AG04449 (cell line): ENCODE measurements around the gene ARL15.
A peak's percentile ranks its signal among the peaks of the same experiment; 100 is the strongest.

ENCODE experiments used
- CTCF ChIA-PET: fragments of 350-600 bp; formaldehyde crosslinking; extraction: SDS; loops from one replicate; lab custom pipeline; 2021; ENCODE audit warnings: antibody characterized with exemption; lab: Yijun Ruan, JAX
- POLR2A ChIA-PET: fragments of 400-600, 350-600 bp; formaldehyde crosslinking; extraction: SDS; loops from one replicate; lab custom pipeline; 2020; ENCODE audit warnings: antibody characterized with exemption, inconsistent platforms; lab: Yijun Ruan, JAX
- DNase-seq: peaks from one replicate; pipeline ENCODE4 v3.0.0-alpha.2; 2010; ENCODE audit warnings: low read depth, low spot score
- H3K4me3 ChIP-seq: 2 replicates; pipeline ENCODE4 v1.5.1; 2011; ENCODE audit warnings: low read depth, mild to moderate bottlenecking, control low read depth, low read length
- CTCF ChIP-seq: IDR thresholded peaks from one replicate; pipeline ENCODE4 v1.5.1; 2011; ENCODE audit warnings: mild to moderate bottlenecking, moderate library complexity, low read length, control low read depth, inconsistent platforms; ENCODE audit not compliant: insufficient read depth; ENCODE audit errors: missing control alignments

The ARL15 gene

GRCh38 chr5:54040018-54040417, 270.4 kb downstream of the ARL15 start:
- ChIA-PET CTCF (no interaction called here), POLR2A (no interaction called here)
- no peak overlapping the region for H3K4me3 ChIP-seq
- no peak for DNase-seq
- no peak for TF ChIP-seq CTCF

GRCh38 chr5:54037205-54037604, 273.2 kb downstream of the ARL15 start:
- no peak overlapping the region for H3K4me3 ChIP-seq
- TF ChIP-seq CTCF = no peak
- ChIA-PET POLR2A (no interaction called here), CTCF (no interaction called here)
- no peak for DNase-seq

- TF ChIP-seq CTCF = no peak
- DNase-seq = no peak
- POLR2A ChIA-PET = no interaction called here
- CTCF ChIA-PET = no interaction called here
- no peak overlapping the region for H3K4me3 ChIP-seq
These were observed 279.4 kb downstream of the ARL15 start for GRCh38 chr5:54030981-54031380.

- DNase-seq = peak; percentile 40
- CTCF ChIA-PET = no interaction called here
- H3K4me3 ChIP-seq = no peak overlapping the region
- TF ChIP-seq CTCF = no peak
- POLR2A ChIA-PET = no interaction called here
These were observed 285.9 kb downstream of the ARL15 start for GRCh38 chr5:54024466-54024865.

GRCh38 chr5:54022223-54022622, 288.1 kb downstream of the ARL15 start:
- TF ChIP-seq CTCF = no peak
- CTCF ChIA-PET = no interaction called here
- H3K4me3 ChIP-seq = no peak overlapping the region
- DNase-seq = no peak
- POLR2A ChIA-PET = no interaction called here

GRCh38 chr5:54021431-54022164, 288.8 kb downstream of the ARL15 start:
- H3K4me3 ChIP-seq = no peak overlapping the region
- POLR2A ChIA-PET = no interaction called here
- TF ChIP-seq CTCF = no peak
- no peak for DNase-seq
- CTCF ChIA-PET = no interaction called here
